Epithelial cell of proximal tubule (primary cell): Measurements from ENCODE around the gene TNS4. TPM values are rescaled to one million over a fixed set of nuclear protein-coding genes. Genes with fewer than 3 reads are reported as not detected.

Experiments used
- DNase-seq: peaks from one replicate; pipeline ENCODE4 v3.0.0-alpha.2; 2011; ENCODE audit warnings: low read depth
- H3K4me3 ChIP-seq: 2 replicates; pipeline ENCODE4 v1.5.1; 2011; ENCODE audit warnings: low read depth, mild to moderate bottlenecking, low read length
- CTCF ChIP-seq: conservative IDR thresholded peaks from 2 replicates; pipeline ENCODE4 v1.5.1; 2012; ENCODE audit warnings: low read depth, mild to moderate bottlenecking, low read length
- total RNA-seq: library from RNA; depleted of rRNA; stranded (reverse); fragments of >200 nt; gene quantifications from 2 replicates; pipeline ENCODE4 v1.2.3, GENCODE V29; 2015

Gene TNS4
- total RNA-seq, 1 donor from 2014 or later, result not detected

GRCh38 chr17:40519089-40519775 lies 17.8 kb upstream of the TNS4 start:
- H3K4me3 ChIP-seq, result no peak overlapping the region
- no peak for TF ChIP-seq CTCF
- no peak for DNase-seq

GRCh38 chr17:40518401-40519088 lies 17.1 kb upstream of the TNS4 start:
- no peak overlapping the region for H3K4me3 ChIP-seq
- no peak for TF ChIP-seq CTCF
- DNase-seq, result no peak

GRCh38 chr17:40517981-40518380 lies 16.6 kb upstream of the TNS4 start:
- H3K4me3 ChIP-seq, result no peak overlapping the region
- DNase-seq, result no peak
- TF ChIP-seq CTCF, result no peak

- no peak overlapping the region for H3K4me3 ChIP-seq
- DNase-seq, result no peak
- TF ChIP-seq CTCF, result no peak
Measured at GRCh38 chr17:40517286-40517662, 15.9 kb upstream of the TNS4 start.

GRCh38 chr17:40516581-40517285 lies 15.3 kb upstream of the TNS4 start:
- TF ChIP-seq CTCF, result no peak
- no peak for DNase-seq
- H3K4me3 ChIP-seq, result no peak overlapping the region

- H3K4me3 ChIP-seq, result no peak overlapping the region
- DNase-seq, result no peak
- no peak for TF ChIP-seq CTCF
Measured at GRCh38 chr17:40515491-40516041, 14.1 kb upstream of the TNS4 start.
